Thyroid gland (tissue), 4 donors: ENCODE measurements around the gene GAS7.

Source experiments
- POLR2A ChIP-seq, 2 donors: fragments of 450-650 bp; IDR thresholded peaks; one replicate each; pipeline ENCODE4 v1.6.1; 2017; ENCODE audit warnings: antibody characterized with exemption in 2 of 2, mild to moderate bottlenecking in 2 of 2, moderate library complexity in 1 of 2
- TF ChIP-seq, protein P1 (sequence below), 6 experiments: fragments of 200-600 bp in 3 of 6; fragments of 450-650 bp in 3 of 6; sonication (generic) in 3 of 6; IDR thresholded peaks; one replicate each; pipeline ENCODE4 v1.5.1; 2016 to 2019; ENCODE audit warnings: antibody characterized with exemption in 6 of 6, mild to moderate bottlenecking in 2 of 6, inconsistent platforms in 1 of 6, moderate library complexity in 1 of 6

DNA sequence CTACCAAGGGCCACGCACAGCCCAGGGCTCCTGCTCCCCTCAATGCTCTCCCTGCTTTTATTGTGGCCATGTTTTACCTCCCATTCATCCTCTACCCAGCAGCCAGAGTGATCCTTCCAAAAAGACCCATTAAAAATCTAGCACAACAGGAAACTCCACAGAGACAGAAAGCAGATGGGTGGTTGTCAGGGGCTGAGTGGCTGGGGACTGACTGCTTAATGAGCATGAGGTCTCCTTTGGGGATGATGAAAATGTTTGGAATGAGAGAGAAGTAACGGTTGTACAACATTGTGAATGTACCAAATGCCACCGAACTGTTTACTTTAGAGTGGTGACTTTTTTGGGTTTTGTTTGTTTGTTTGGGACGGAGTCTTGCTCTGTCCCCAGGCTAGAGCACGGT lies 107.4 kb downstream of the GAS7 start:
- no peak for TF ChIP-seq POLR2A (IDR thresholded peaks at IDR 0.05)
- TF ChIP-seq, protein P1, sequence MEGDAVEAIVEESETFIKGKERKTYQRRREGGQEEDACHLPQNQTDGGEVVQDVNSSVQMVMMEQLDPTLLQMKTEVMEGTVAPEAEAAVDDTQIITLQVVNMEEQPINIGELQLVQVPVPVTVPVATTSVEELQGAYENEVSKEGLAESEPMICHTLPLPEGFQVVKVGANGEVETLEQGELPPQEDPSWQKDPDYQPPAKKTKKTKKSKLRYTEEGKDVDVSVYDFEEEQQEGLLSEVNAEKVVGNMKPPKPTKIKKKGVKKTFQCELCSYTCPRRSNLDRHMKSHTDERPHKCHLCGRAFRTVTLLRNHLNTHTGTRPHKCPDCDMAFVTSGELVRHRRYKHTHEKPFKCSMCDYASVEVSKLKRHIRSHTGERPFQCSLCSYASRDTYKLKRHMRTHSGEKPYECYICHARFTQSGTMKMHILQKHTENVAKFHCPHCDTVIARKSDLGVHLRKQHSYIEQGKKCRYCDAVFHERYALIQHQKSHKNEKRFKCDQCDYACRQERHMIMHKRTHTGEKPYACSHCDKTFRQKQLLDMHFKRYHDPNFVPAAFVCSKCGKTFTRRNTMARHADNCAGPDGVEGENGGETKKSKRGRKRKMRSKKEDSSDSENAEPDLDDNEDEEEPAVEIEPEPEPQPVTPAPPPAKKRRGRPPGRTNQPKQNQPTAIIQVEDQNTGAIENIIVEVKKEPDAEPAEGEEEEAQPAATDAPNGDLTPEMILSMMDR (IDR thresholded peaks at IDR 0.05): no peak
